Cortex of kidney (tissue), 1 donor: ENCODE data around the gene CACNA1G.

Experiments
- DNase-seq: peaks from one replicate; lab custom pipeline; 2025; lab: John Stamatoyannopoulos, UW

The CACNA1G gene

DNA sequence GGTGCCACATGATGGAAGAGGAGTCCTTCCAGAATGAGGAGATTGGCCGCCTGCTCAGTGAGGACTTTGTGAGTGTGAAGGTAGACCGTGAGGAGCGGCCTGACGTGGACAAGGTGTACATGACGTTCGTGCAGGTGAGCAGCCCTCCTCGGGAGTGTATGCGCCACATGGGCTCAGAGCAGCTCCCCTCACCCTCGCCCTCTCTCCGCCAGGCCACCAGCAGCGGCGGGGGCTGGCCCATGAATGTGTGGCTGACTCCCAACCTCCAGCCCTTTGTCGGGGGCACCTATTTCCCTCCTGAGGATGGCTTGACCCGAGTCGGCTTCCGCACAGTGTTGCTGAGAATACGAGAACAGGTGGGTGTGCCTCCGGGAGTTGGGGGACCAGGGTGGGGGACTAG lies 11.7 kb upstream of the CACNA1G start:
- no peak for DNase-seq

DNA sequence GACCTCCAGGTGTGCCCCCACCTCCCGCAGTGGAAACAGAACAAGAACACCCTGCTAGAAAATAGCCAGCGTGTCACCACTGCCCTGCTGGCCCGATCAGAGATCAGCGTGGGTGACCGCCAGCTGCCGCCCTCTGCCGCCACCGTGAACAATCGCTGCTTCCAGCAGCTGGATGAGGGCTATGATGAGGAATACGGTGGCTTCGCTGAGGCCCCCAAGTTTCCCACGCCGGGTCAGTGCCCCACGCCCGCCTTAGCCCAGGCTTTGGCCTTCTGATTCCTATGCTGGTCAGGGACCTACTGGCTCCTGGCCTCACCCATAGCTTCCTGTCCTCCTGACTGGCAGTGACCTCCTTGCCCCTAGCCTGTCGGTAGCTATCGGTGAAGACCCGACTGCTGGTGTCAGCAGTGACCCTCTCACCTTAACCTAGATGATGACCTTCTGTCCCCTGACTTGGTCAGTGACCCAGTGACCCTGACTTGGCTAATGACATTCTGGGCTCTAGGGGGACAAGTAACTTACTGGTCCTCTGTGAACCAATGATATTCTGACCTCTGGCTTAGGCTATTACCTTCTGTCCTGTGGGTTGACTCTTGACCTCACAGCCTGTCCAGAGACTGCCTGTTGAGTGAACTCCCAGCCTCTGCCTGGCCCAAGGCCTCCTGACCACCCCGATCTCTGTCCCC lies 11.1 kb upstream of the CACNA1G start:
- no peak for DNase-seq

DNA sequence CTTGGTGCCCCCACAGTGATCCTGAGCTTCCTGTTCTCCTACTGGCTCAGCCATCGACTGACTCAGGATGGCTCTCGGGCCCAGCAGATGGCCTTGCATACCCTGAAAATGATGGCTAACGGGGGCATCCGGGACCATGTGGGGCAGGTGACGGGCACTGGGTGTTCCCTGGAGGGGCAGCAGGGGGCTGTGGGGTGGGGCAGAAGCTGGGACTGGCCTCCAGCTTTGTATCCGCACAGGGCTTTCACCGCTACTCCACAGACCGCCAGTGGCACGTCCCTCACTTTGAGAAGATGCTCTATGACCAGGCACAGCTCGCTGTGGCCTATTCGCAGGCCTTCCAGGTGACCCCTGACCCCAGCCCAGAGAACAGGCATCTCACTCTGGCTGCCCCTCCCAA lies 10.5 kb upstream of the CACNA1G start:
- no peak for DNase-seq

DNA sequence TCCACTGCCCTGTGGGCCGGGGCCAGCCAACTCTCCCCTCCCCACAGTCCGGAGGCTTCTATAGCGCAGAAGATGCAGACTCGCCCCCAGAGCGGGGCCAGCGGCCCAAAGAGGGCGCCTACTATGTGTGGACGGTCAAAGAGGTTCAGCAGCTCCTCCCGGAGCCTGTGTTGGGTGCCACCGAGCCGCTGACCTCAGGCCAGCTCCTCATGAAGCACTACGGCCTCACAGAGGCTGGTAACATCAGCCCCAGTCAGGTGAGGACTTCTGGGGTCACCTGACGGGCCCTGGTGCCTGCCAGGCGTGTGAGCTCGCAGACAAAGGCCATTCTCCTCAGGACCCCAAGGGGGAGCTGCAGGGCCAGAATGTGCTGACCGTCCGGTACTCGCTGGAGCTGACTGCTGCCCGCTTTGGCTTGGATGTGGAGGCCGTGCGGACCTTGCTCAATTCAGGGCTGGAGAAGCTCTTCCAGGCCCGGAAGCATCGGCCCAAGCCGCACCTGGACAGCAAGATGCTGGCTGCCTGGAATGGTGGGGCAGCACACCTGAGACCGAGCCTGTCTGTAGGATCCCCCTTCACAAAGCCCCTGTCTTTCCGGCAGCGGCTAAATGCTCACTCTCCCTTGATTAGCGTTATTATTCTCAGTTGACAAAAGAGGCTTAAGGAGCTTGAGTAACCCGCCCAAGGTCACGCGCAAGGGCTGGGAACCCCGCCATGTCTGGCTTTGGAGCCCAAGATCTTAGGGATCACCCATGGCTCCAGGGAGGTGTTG lies 9.7 kb upstream of the CACNA1G start:
- no peak for DNase-seq

DNA sequence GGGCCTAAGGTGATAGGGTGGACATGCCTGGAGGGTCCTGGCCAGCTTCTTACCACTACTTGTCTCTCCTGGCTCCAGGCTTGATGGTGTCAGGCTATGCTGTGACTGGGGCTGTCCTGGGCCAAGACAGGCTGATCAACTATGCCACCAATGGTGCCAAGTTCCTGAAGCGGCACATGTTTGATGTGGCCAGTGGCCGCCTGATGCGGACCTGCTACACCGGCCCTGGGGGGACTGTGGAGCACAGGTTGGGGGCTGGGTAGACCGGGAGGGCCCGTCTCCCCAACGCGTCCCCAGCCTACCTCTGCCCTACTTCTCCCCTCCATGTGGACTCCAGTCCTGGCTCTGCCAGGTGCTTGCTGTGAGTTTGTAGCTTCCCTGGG lies 9.1 kb upstream of the CACNA1G start:
- DNase-seq = no peak

DNA sequence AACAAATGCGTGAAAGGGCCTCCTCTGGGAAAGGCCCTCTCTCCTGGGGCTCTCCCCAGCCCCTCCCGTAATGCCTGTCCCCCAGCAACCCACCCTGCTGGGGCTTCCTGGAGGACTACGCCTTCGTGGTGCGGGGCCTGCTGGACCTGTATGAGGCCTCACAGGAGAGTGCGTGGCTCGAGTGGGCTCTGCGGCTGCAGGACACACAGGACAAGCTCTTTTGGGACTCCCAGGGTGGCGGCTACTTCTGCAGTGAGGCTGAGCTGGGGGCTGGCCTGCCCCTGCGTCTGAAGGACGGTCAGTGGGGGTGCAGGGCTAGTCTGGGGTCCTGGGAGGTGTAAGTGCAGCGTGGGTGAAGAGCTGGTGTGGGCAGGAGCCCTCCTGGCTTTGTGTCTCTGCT lies 8.6 kb upstream of the CACNA1G start:
- DNase-seq = no peak

DNA sequence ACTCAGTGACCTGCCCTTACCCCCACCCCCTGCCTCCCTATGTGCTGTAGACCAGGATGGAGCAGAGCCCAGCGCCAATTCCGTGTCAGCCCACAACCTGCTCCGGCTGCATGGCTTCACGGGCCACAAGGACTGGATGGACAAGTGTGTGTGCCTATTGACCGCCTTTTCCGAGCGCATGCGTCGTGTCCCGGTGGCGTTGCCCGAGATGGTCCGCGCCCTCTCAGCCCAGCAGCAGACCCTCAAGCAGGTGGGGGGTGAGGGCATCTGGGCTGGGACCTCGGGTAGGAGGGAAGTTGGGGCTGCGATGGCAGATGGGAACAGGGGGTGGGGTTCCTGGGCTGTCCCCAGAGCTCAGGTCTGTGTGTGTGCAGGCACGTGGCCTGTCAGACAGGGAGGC lies 6.3 kb upstream of the CACNA1G start:
- DNase-seq = no peak

DNA sequence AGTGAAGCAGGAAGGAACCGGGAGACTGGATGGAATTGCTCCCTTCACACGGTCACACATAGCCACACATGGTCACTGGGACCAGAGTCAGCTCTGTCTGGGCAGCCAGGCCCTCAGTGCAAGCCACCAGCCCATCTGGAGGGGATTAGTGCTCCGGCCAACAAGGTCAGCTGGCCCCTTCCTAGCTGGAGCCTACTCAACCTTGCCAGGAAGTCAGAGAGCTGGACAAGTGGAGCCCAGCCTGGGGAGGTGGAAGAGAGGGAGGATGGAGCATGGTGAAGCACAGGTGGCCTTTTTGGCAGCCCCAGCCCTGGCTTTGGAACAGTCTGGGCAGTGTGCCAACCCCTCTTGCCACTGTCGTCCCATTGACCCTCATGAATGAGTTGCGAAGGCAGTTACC lies 3.7 kb upstream of the CACNA1G start:
- no peak for DNase-seq

DNA sequence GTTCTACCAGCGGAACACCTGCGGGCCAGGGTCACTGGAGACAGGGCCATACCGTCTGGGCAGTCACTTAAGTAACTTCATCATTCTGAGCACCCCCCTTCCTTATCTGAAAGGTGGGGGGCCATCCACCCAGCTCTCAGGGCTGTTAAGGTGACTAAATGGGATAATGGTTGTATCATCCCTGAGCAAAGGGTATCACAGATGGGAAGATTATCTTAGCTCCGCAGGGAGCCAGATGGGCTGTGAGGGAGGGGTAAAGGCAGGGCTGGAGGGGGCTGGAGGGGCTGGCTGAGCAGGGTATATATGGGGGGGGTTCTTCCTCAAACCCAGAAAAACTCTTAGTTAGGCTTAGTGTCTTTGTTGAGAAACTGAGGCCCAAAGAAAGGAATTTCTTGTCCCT lies 2.9 kb upstream of the CACNA1G start:
- DNase-seq = no peak

DNA sequence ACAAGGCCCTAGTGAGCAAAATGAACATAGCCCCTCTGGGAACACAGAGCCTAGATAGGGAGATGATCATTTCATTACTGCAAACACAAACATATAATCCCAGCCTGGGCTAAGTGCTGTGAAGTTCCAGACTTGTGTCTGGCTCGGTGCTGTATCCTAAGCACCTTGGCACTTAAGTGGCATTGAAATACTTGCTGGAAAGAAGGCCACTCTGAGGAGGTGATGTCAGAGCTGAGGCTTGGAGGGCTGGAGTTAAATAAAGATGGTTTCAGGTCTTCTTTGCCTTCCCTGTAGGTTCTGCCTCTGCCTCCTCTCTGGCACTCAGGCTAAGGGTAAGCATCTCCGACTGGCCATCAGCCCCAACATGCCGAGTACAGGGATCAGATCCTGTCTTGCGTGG lies 2.4 kb upstream of the CACNA1G start:
- DNase-seq = no peak

DNA sequence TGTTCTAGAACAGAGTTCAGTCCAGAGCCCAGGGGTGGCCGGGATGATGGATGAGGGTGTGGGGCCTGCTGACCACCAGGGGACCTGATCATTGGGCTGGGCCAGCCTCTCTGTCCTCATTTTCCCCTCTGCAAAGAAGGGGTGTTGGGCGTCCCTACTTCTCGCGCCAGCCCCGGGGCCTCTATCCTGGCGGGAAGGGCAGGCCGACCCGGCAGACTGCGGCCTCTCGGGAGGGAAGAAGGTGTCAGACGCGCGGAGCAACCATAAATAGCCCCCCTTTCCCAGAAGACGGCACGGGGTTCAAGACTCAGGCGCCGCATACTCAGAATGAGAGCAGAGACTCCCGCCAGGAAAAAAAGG lies 2.0 kb upstream of the CACNA1G start:
- no peak for DNase-seq

DNA sequence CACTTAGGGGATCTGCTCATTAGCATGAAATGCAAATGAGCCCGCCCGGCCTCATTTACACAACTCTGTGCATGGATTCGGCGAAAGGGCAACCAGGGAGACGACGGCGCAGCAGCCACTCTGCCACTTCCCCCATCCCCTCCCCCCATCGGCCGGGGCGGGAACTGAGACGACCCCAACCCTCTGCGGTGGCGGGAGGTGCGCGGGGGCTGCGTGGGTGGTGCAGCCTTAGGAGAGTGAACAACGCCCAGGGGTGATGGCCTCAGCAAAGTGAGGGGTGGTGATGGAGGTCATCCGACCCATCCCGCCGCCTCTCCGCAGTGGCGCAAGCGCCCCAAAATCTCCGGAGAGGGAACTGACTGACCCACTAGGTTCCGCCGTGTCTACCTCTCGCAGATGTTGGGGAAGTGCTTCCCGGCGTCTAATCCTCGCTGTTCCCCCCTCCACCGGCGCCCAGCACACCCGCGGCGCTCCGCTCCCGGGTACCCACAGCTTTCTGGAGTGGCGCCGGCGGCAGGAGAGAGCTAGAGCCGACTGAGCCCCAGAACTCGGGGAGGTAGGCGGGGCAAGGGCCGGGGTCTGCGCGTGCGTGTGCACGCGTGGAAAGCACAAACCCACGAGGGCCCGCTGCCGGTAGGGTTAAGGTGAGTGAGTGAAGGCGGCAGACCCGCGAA lies 1.4 kb upstream of the CACNA1G start:
- DNase-seq = no peak

DNA sequence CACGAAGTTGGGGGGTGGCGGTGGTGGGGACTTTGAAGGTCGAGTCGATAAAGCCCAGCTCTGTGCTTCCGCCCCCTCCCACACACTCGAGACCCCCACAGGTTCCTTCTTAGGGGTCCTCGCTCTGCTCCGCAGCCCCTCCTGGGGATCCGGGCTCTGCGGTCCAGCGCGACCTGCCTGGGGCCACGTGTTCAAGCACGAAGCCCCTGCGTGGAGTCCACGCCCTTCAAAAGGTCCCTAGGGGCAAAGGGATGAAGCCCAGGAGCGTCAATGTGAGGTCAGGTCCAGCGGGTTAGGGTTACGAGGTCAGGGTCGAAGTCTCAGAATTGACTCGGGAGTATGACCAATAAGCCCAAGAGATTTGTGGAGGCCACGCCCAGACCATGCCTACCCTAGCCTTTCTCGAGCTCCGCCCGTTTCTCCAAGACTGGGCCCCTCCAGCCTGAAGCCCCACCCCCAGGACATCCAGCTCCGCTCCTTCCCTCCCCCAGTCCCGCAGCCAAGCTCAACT lies 786 bp upstream of the CACNA1G start:
- no peak for DNase-seq

DNA sequence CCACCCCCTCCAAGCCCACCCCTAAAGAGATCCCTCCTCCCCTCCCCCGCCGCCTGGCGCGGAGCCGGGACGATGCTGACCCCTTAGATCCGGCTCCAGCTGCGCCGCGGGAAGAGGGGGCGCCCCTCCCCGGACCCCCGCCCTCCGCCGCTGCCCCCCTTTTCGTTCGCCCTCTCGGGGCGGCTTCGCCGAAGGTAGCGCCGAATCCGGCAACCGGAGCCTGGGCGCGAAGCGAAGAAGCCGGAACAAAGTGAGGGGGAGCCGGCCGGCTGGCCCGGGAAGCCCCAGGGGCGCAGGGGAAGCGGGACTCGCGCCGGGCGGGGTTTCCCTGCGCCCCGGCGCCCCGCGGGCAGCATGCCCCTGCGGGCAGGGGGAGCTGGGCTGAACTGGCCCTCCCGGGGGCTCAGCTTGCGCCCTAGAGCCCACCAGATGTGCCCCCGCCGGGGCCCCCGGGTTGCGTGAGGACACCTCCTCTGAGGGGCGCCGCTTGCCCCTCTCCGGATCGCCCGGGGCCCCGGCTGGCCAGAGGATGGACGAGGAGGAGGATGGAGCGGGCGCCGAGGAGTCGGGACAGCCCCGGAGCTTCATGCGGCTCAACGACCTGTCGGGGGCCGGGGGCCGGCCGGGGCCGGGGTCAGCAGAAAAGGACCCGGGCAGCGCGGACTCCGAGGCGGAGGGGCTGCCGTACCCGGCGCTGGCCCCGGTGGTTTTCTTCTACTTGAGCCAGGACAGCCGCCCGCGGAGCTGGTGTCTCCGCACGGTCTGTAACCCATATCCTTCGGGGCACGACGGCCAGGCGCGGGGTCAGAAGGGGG lies 623 bp downstream of the CACNA1G start:
- no peak for DNase-seq

DNA sequence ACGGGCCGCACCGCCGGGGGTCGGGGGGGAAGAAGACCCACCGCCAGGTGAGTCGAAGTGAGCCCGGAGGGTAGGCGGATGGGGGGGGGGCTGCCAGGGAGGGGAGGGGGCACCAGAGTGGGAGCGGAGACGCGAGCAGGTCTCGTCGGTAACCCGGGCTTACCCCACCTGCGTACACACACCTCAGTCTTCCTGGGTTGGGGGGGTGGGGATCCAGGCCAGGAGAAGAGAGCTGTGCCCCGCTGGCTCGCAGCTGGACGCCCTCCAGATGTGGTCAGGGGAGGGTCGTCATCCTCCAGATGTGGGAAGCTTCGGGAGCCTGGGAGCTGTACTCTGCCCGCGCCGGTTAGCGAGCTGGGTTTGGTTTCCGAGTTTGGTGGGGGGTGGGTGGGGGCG lies 1.2 kb downstream of the CACNA1G start:
- DNase-seq = no peak

DNA sequence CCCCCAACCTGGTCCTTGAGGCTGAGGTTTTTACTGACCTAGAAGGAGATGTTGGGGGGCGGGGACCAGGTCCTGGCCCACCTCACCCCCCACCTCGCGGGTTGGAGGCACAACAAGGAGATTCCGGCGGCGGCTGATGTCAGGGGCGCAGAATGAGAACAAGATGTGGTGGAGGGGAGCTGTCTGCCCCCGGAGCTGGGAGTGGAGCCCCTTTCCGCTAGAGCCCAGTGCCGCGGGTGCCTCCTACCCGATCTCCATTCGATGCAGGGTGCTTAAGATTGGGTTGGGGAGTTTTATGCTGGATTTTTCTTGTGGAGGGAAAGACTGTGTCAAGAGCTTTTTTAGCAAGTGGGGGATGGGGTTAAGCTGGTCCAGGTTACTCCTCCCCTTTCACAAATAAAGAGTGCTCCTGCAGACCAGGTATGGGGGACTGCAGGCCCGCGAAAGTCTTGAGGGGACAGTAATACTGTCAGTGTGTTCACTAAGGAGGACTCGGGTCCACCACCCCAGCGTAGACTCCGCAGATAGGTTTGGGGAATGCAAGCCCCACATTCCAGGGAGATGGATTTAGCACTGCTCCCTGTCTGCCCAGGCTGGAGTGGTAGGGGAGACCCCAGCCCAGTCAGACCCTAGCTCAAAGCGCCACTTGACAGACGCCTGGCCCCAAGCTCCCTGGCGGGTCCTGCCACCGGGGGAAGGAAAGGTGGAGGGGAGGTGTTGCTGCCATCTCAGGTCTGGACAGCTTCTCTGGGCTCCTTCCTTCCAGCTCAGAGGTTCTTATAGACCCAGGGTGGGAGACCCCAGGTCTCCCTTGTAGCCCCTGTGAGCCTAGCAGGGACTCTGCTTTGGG lies 2.0 kb downstream of the CACNA1G start:
- DNase-seq = no peak

DNA sequence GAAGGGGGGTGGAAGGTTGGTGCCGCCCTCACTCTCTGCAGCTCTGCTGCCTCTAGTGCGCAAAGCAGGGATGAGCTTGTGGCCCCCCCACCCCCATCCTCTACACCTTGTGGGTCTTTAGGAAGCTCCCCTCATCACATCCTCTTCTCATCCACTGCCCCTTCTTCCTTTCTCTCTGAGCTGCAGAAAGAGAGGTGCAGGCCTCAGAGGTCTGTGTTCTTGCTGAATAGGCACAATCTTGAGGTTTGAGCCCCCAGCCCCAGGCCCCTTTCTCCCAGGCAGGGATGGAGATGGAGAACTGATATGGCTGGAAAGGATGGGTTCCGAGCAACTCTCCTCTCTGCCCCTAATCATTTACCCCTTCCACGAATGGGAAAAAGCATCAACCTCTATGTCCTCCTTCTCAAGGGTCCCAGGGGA lies 2.6 kb downstream of the CACNA1G start:
- no peak for DNase-seq

DNA sequence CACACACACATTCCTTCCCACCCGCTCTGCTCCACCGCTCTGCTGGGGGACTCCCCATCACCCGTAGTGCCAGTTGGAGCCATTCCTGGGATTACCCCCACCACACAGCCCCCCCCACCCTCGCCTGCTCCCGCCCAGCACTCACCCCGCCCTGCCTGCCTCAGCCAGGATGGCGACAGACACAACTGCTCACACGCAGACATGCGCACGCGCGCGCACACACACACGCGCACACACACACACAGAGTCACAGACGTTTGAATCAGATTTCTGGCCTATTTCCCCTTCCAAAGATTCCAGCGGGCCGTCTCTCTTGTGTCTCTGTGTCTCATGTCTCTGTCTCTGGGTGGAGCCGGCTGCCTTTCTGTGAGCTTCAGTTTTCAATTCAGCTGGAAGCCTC lies 4.4 kb downstream of the CACNA1G start:
- no peak for DNase-seq

DNA sequence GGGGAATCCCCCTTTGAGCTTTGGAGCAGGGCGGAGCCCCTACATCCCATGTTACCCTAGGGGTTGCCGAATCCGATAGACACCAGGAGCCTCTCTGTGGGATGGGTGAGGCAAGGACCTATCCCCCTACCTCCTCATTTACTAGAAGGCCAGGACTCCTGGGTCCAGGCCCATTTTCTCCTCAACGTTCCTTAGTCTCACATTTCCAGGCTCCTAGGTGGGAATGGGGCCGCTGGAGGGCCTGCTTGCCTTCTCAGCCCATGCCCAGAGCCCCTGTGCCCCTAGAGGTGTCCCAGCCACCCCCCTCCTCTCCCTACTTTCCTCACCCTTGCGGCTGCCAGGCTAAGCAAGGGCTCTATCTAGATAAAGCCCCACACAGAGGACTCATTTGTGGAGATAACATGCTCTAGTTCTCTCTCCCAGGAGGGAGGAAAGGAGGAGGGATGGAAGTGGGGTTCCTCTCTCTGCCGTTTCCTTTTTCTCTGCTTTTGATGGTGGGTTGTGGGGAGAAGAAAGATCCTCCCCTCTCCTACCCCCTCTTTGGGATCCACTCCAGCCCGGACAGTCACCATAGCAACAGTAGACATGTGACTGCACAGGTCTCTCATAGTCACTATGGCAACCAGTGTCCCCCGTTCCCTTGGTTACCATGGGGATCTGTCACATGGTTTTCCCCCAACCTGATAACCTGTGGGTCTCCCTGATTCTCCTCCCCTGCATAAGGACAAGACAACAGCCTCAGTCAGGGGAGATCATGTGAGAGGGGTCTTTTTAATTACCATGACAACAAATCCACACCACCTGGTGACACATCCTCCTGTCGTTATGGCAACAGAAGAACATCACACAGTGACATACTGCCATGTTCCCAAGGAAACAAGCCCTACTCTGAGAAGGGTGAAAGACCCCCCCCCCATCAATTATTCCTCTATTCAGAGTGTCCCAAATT lies 5.2 kb downstream of the CACNA1G start:
- no peak for DNase-seq

DNA sequence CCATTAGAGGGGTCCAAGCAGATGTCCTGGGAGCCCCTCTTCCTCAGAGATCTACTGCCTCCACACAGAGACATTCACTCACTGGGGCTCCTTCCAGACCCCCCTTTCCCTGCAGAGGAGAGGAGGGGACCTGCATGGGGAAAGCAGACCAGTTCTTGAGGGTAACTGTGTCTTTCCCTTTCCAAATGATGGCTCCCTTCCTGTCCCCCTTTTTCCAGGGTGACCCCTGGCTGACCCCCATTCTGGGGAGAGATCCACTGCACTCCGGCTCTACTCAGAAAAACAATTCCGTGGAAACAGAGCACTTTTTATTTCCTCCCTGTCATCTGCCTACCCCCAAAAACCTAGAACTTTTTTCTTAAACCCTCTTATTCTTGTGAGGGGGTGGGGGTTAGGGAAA lies 6.4 kb downstream of the CACNA1G start:
- DNase-seq = no peak
